Lung (tissue), 12 donors: ENCODE data around the gene CENPV. TPM values are rescaled to one million over a fixed set of nuclear protein-coding genes. Genes with fewer than 3 reads are reported as not detected.

ENCODE experiments used
- ATAC-seq: fragments of 200-7000 bp; cut with Tn5 transposase; one replicate; pipeline ENCODE4 v1.9.1; 2020; ENCODE audit warnings: moderate number of reproducible peaks; ENCODE audit not compliant: insufficient read depth, low FRiP score
- DNase-seq, 3 donors: peaks; one replicate each; pipeline ENCODE4 v3.0.0-alpha.2; 2013 to 2017
- H3K27ac ChIP-seq, 2 donors: one replicate each; pipeline ENCODE4 v1.5.1; 2013; ENCODE audit warnings: mild to moderate bottlenecking in 2 of 2, moderate library complexity in 2 of 2, control low read depth in 1 of 2, inconsistent platforms in 1 of 2, low read depth in 1 of 2, low read length in 1 of 2
- H3K27me3 ChIP-seq, 3 donors: one replicate each; pipeline ENCODE4 v1.5.1; 2013; ENCODE audit warnings: low read length in 2 of 3; ENCODE audit not compliant: control insufficient read depth in 3 of 3, insufficient read depth in 3 of 3
- H3K36me3 ChIP-seq, 4 donors: one replicate each; pipeline ENCODE4 v1.5.1; 2013; ENCODE audit warnings: low read length in 4 of 4, mild to moderate bottlenecking in 1 of 4, moderate library complexity in 1 of 4; ENCODE audit not compliant: control insufficient read depth in 4 of 4, insufficient read depth in 4 of 4
- H3K4me1 ChIP-seq, 5 donors: one replicate each; pipeline ENCODE4 v1.5.1; 2013; ENCODE audit warnings: low read length in 5 of 5, mild to moderate bottlenecking in 2 of 5, moderate library complexity in 1 of 5; ENCODE audit not compliant: control insufficient read depth in 5 of 5, insufficient read depth in 5 of 5
- H3K4me3 ChIP-seq: one replicate; pipeline ENCODE4 v1.5.1; 2013; ENCODE audit warnings: mild to moderate bottlenecking, control low read depth, moderate library complexity
- H3K9ac ChIP-seq, 2 donors: one replicate each; pipeline ENCODE4 v1.5.1; 2013; ENCODE audit warnings: low read length in 2 of 2, control low read depth in 1 of 2; ENCODE audit not compliant: insufficient read depth in 1 of 2
- H3K9me3 ChIP-seq, 4 donors: one replicate each; pipeline ENCODE4 v1.5.1; 2013; ENCODE audit warnings: low read length in 3 of 4, mild to moderate bottlenecking in 1 of 4, moderate library complexity in 1 of 4; ENCODE audit not compliant: control insufficient read depth in 4 of 4, insufficient read depth in 3 of 4
- CTCF ChIP-seq: IDR thresholded peaks from 2 replicates; pipeline ENCODE4 v1.5.1; 2012; ENCODE audit warnings: mild to moderate bottlenecking; ENCODE audit errors: control extremely low read depth, extremely low read depth
- WGBS, 2 donors: extraction: QIAGEN DNeasy Blood & Tissue Kit; methylation state at CpG; one replicate each; pipeline ENCODE4 v1.1.7; 2013; 5-methylcytosine and 5-hydroxymethylcytosine counted together
- polyA plus RNA-seq, 2 donors: library from polyadenylated mRNA; stranded (reverse); fragments of 200-250 nt; gene quantifications; one replicate each; pipeline ENCODE4 v1.2.1, GENCODE V29; 2013
- total RNA-seq, 2 donors: library from RNA; depleted of rRNA in 1 of 2; stranded (reverse); fragments of >200 nt in 1 of 2; gene quantifications; one replicate each; pipeline ENCODE4 v1.2.1, GENCODE V29; 2014 to 2021
- donor health status: control.
- donor health status: control.
- donor health status: Bipolar disorder and iron deficiency.
- donor health status: healthy.
- donor health status: DM: yes; HTN: yes; CAD: no.

Gene CENPV
- total and polyA plus RNA-seq, 4 donors, result 10.1 to 16.8 (median 14.5) TPM

GRCh38 chr17:16319969-16320368 is 33.3 kb downstream of the CENPV start:
- Histone ChIP-seq H3K36me3 (peaks cover 3 to 16% (median 5%) of the 10 kb centered on the region in 4 donors), H3K9ac (no peak overlapping the region), H3K27me3 (no peaks in the 10 kb centered on the region), H3K4me1 (peaks cover 0 to under 1% (median 0%) of the 10 kb centered on the region in 5 donors), H3K9me3 (no peaks in the 10 kb centered on the region), H3K27ac (no peak overlapping the region), H3K4me3 (no peak overlapping the region)
- WGBS, 2 donors, result 56 to 92% methylated on average over 3 of the region's 3 CpGs
- ATAC-seq, result no peak
- no peak for TF ChIP-seq CTCF
- DNase-seq, result no peak

GRCh38 chr17:16314859-16315258 is 38.4 kb downstream of the CENPV start:
- 79 to 88% methylated on average over 3 of the region's 3 CpGs for WGBS, 2 donors

GRCh38 chr17:16314189-16314588 is 39.1 kb downstream of the CENPV start:
- no peak overlapping the region for H3K9ac ChIP-seq
- no peak overlapping the region for H3K4me3 ChIP-seq
- H3K27ac ChIP-seq, result no peak overlapping the region
- H3K27me3 ChIP-seq, result no peaks in the 10 kb centered on the region
- ATAC-seq (no peak), DNase-seq (no peak)
- H3K4me1 ChIP-seq, result peaks cover 0 to 5% (median 0%) of the 10 kb centered on the region in 5 donors
- H3K36me3 ChIP-seq, result peaks cover 0 to 14% (median 7%) of the 10 kb centered on the region in 4 donors
- TF ChIP-seq CTCF, result no peak
- H3K9me3 ChIP-seq, result no peaks in the 10 kb centered on the region

More at GRCh38 chr17:16314859-16315258, 38.4 kb downstream of the CENPV start:
- no peak for ATAC-seq
- Histone ChIP-seq H3K9me3 (no peaks in the 10 kb centered on the region), H3K9ac (no peak overlapping the region), H3K4me1 (peaks cover 0 to 5% (median 0%) of the 10 kb centered on the region in 5 donors), H3K36me3 (peaks cover 0 to 14% (median 7%) of the 10 kb centered on the region in 4 donors), H3K27me3 (no peaks in the 10 kb centered on the region), H3K4me3 (no peak overlapping the region), H3K27ac (no peak overlapping the region)
- no peak for DNase-seq
- TF ChIP-seq CTCF, result no peak
